Motor neuron (in vitro differentiated cells): ENCODE results near the gene CHRNB2. TPM values are rescaled to one million over a fixed set of nuclear protein-coding genes. Genes with fewer than 3 reads are reported as not detected.
A peak's percentile ranks its signal among the peaks of the same experiment; 100 is the strongest.

ENCODE experiments used
- ATAC-seq, 8 experiments: fragments of 200-7000 bp; cut with Tn5 transposase; replicated peaks in 6 of 8; 2 replicates each; pipeline ENCODE4 v1.8.0; 2021; ENCODE audit warnings: mild to moderate bottlenecking in 8 of 8, moderate library complexity in 8 of 8
- H3K27ac ChIP-seq, 2 donors: fragments of 250-450 bp; sonication (Bioruptor Pico); 2 replicates each; pipeline ENCODE4 v1.9.0; 2021; ENCODE audit warnings: antibody characterized with exemption in 2 of 2, mild to moderate bottlenecking in 2 of 2, moderate library complexity in 1 of 2
- H3K4me1 ChIP-seq, 2 donors: fragments of 250-450 bp; sonication (Bioruptor Pico); replicated peaks in 1 of 2; 2 replicates each; pipeline ENCODE4 v1.6.1; 2021; ENCODE audit warnings: antibody characterized with exemption in 2 of 2, mild to moderate bottlenecking in 2 of 2, moderate library complexity in 1 of 2
- H3K4me3 ChIP-seq, 5 donors: fragments of 250-450 bp; sonication (Bioruptor Pico); 2 replicates each; pipeline ENCODE4 v1.9.0; 2021; ENCODE audit warnings: antibody characterized with exemption in 5 of 5, mild to moderate bottlenecking in 5 of 5, moderate library complexity in 4 of 5
- WGBS, 10 experiments: fragments of 450-650 bp; shearing (Covaris generic); methylation state at CpG; one replicate each; pipeline ENCODE4 v1.0.0; 2022; 5-methylcytosine and 5-hydroxymethylcytosine counted together
- in situ Hi-C, 9 experiments: fragments of 400-800 bp; cut with MboI; loops; one replicate each; pipeline ENCODE4 v1.15.0; 2021; ENCODE audit warnings: low sequenced_read_pairs in 9 of 9, low pct_unique_long_range_greater_than_20kb in 2 of 9; ENCODE audit not compliant: unreplicated experiment in 9 of 9
- total RNA-seq, 8 experiments: library from RNA; unstranded; fragments of 300-600 nt; gene quantifications; 2 replicates each; pipeline versions ENCODE4 v1.2.3 to v1.2.4, GENCODE V29; 2022

CHRNB2 gene
- total RNA-seq, 8 experiments from 2014 or later, result 0.81 to 31.9 (median 11.6) TPM

DNA sequence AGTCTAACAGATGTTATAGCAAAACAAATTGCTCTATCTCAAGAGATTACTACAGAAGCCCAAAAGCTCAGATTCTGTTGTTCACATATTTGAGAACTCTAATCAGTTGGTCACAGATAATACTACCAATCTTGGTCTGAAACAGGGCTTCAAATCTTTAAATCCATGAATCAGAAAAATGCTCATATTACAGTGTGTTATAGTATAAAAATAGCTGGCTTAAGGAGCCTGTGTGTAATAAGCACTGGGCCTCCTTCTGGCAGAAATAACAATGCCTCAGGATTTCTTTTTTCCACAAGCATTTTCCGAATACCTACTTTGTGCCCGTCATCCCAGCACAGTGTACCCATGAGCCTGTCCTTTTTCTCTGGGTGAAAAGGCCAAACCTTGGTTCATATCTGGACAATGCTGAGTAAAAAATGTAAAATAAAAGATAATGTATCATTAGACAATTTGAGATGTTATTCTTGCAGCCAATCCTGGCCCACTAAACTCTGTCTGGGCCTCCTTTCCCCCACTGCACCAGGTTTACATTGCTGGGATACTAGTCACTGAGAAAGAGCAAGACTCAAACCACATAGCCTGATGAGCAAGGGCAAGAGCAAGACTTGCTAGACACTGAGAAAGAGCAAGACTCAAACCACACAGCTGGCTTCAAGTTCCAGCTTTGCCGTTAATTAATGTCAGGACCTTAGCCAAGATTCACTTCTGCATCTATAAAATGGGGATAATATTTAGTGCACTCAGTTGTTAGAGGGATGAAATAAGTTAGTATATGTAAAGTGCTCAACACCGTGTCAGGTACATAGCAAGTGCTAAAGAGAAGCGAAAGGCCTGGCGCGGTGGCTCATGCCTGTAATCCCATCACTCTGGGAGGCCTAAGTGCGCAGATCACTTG, 57.4 kb downstream of the CHRNB2 start:
- WGBS, 10 experiments, result 14 to 100% (median 92%) methylated on average over 1 to 8 of the region's 8 CpGs
- H3K27ac ChIP-seq, result no peak overlapping the region
- ATAC-seq, result no peak
- in situ Hi-C loops, result no loop called here
- H3K4me1 ChIP-seq, result peaks cover 12 to 16% of the 10 kb centered on the region in 2 donors
- H3K4me3 ChIP-seq, result no peak overlapping the region

DNA sequence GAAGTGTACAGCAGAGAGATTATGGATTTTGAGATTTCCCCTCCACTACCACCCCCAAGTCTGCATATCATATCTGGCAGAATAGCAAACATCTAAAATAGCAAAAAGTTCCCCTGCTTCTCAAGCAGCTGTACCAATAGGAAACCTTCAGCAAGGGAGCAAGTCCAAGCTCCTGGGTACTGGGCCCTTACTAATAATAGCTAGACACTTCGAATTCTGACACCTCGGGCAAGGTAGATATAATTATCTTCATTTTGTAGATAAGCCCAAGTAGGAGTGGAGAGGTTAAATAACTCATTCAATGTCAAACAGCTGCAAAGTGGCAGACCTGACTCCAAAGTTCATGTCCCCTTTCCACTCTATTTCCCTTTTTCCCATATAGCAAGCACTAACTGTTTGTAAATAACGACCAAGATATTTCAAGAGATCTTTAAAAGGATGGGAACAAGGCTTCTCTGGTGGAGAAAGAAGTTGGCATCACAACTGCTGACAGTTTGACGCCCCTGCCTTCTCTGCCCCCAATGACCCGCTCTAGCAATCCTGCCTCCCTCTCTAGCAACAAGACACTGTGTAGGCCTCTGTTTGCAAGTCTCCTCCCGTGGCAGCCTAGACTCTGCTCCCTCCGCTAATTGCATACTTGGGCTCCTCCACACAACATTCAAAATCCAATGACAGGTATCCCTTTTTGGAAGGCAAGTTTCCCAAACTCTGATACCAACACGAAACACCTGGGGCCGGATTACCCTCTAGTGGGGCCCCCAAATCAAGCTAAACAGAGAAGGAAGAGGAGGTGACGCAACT, 59.1 kb downstream of the CHRNB2 start:
- ATAC-seq, result peak; percentile 39 to 59 (median 54)
- Histone ChIP-seq H3K4me1 (peaks cover 12 to 15% of the 10 kb centered on the region in 2 donors), H3K4me3 (peak overlapping the region; percentile 89 to 100 (median 98)), H3K27ac (peak overlapping the region; percentile 98 to 99)
- in situ Hi-C loops, result no loop called here
- 0 to 43% (median 25%) methylated on average over 1 to 10 of the region's 10 CpGs; no CpG with 5 or more reads in 1 of the 10 experiments for WGBS, 10 experiments

DNA sequence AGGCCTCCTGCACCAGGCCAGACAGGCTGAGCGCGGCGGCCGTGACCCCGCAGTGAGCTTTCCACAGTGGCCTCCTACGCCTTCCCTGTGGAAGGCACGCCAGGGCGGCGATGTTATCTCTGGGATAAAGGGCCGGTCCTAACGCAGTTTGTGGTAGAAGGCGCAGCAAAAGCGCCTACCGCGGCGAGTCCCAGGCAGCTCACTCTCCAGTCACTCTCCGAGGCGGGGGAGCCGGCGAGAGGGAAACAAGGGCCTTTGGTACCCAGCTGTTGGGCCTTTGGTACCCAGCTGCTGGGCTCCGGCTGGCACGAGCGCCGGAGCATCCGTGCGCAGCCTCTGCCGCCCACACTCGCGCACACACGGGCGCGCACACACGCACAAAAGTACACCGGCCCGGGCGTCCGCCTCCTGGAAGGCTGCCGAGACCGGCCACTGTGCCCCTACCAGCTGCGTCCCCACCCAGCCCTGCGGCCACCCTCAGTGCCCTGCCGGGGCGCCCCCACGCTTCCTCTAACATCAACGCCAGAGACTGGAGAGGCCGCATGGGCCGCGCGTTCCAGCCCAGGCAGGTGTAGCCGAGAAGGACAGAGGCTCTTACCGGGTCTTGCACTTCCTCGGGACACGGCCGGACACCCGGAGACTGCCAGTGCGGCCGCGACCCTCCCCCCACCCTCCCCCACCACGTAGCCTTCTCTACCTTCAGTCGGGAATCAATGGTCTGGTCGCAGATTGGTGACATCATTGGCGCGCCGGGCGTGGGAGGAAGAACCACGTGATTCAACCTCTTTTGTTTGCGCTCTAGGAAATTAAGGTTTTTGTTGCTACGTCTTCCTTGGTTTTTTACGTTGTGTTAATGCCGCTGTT, 59.9 kb downstream of the CHRNB2 start:
- in situ Hi-C loops, result no loop called here
- peak; percentile 78 to 90 (median 80) for ATAC-seq
- 0 to 12% (median 0%) methylated on average over 2 to 26 of the region's 70 CpGs; no CpG with 5 or more reads in 2 of the 10 experiments for WGBS, 10 experiments
- H3K4me3 ChIP-seq, result peak overlapping the region; percentile 89 to 100 (median 98)
- H3K27ac ChIP-seq, result peak overlapping the region; percentile 98 to 99
- peaks cover 11 to 12% of the 10 kb centered on the region in 2 donors for H3K4me1 ChIP-seq

DNA sequence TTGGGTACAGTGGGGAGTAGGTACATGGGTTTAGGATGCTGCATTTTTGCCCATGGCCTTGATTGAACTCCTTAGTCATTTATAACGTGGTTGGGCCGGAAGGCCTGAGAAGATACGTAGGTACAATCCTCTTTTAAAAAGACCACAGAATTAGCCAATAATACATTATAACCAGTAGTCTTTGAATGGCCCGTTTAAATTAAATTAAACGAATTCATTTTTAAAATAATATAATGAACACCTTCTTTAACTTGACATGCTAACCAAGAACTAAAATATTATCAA, 60.5 kb downstream of the CHRNB2 start:
- 0 to 38% (median 5%) methylated on average over 2 to 5 of the region's 5 CpGs for WGBS, 10 experiments
- Histone ChIP-seq H3K4me1 (peaks cover 11 to 12% of the 10 kb centered on the region in 2 donors), H3K4me3 (peak overlapping the region; percentile 89 to 100 (median 98)), H3K27ac (peak overlapping the region; percentile 98 to 99)
- in situ Hi-C loops, result no loop called here
- ATAC-seq, result peak in 3 of 8 experiments; percentile 3 to 4 (median 4)

DNA sequence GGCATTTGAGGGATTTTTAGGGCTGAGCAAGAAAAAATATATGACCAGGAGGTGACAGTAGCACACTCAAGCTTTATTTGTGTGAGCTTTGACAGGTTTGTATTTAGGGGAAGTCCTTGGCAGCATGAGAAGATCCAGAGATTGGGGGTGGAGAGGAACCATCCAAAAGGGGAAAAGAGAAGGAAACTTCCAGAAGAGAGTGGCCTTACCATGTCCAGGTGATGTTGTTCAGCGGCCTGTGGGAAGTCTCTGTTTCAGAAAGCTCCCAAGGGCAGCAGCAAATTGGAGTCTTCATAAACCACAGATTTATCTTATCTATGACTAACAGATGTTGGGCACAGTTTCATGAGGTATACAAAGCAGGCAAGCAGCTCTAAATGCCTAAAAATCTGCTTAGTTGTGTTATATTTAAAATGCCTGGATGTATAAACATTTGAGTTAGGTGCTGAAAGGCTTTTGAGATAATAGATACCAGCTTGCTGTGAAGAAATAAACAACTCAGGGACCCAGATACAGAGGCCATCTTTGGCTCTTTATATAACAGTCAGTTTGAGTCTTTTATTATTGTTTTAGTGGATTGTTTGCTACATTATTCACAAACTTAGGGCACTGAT, 61.6 kb downstream of the CHRNB2 start:
- Histone ChIP-seq H3K27ac (no peak overlapping the region), H3K4me1 (peaks cover 11 to 12% of the 10 kb centered on the region in 2 donors), H3K4me3 (no peak overlapping the region)
- WGBS, 10 experiments, result 88 to 100% (median 97%) methylated on average over 1 of the region's 1 CpG; no CpG with 5 or more reads in 6 of the 10 experiments
- no peak for ATAC-seq
- in situ Hi-C loops, result no loop called here

Other genes with a start within 250 kb of the CHRNB2 start
- 1 to 10 TPM in 1 of 8 experiments, under 1 TPM in 6, not detected in 1; 0.07 to 1.1 (median 0.33) TPM for gene AQP10, start 246.7 kb upstream of the CHRNB2 start, total RNA-seq
- gene ATP8B2, start 242.3 kb upstream of the CHRNB2 start, total RNA-seq, result 100 to 1,000 TPM in 1 of 8 experiments, 10 to 100 TPM in 7; 33.6 to 130 (median 49.1) TPM
- 10 to 100 TPM in 2 of 8 experiments, 1 to 10 TPM in 3, under 1 TPM in 3; 0.16 to 35.0 (median 3.3) TPM for gene IL6R, start 162.4 kb upstream of the CHRNB2 start, total RNA-seq
- 1 to 10 TPM in 2 of 8 experiments, under 1 TPM in 5, not detected in 1; 0.17 to 2.6 (median 0.92) TPM for gene TDRD10, start 65.6 kb upstream of the CHRNB2 start, total RNA-seq
- 1 to 10 TPM in 5 of 8 experiments, under 1 TPM in 2, not detected in 1; 0.42 to 4.0 (median 2.2) TPM for gene SHE, start 65.4 kb upstream of the CHRNB2 start, total RNA-seq
- 10 to 100 TPM; 32.0 to 58.2 (median 39.2) TPM for gene UBE2Q1, start 9.1 kb upstream of the CHRNB2 start, total RNA-seq
- 100 to 1,000 TPM in 4 of 8 experiments, 10 to 100 TPM in 4; 56.8 to 127 (median 96.1) TPM for gene ADAR, start 40.4 kb downstream of the CHRNB2 start, total RNA-seq